GM12875 (cell line): ENCODE results near the gene ATP2B1.
"Not testable (repeated sequence)": the region's sequence is repeated elsewhere in the genome, so short reads cannot be mapped to it uniquely, and the experiment has no call there.

Source experiments
- H3K4me3 ChIP-seq: one replicate; pipeline ENCODE4 v1.5.1; 2011; ENCODE audit warnings: low read depth, low read length, control low read depth
- CTCF ChIP-seq: IDR thresholded peaks from 2 replicates; pipeline ENCODE4 v1.5.1; 2011; ENCODE audit warnings: low read depth, mild to moderate bottlenecking, control low read depth, inconsistent platforms, low read length, moderate library complexity, borderline replicate concordance; ENCODE audit not compliant: insufficient read depth

The ATP2B1 gene

DNA sequence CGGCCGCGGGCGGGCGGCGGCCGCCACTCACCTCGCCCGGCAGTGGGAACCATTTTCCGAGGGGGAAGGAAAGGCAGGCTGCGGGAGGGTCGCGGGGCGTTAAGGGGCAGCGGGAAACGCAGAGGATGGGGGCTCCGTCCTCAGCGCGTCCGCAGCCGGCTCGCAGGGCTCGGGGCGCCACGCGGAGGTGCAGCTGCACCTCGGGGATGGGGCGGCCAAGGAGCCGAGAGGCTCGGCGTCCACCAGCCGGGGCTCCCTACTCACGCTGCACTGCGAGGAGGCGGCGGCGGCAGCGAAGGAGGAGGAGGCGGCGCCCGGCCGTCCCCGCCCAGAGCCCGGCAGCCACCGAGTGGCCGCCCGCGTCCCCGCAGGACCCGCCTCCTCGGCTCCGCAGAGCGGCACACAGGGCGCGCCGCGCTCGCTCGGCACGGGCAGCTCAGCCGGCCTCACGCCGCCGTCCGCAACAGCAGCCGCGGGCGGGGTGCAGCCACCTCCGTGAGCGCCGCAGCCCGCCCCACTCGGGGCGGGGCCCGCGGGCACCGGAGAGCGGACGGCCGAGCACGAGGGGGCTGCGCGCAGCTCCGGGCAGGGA is at the start of gene ATP2B1:
Gene ATP2B1, minus strand, starts transcription at position 274 of the 592 bp plus-strand sequence. CDS start 52,952 bp downstream, outside the sequence.
- TF ChIP-seq CTCF: peak; percentile 36
- peak within 1 kb of the TSS; percentile 98 for H3K4me3 ChIP-seq

DNA sequence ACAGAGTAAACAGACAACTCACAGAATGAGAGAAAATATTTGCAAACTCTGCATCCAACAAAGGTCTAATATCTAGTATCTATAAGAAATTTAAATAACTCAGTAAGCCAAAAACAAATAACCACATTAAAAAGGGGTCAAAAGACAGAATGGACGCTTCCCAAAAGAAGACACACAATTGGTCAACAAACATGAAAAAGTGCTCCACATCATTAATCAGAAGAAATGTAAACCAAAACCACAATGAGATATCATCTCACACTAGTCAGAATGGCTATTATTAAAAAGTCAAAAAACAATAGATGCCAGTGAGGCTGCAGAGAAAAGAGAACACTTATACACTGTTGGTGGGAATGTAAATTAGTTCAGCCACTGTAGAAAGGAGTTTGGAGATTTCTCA is 49.3 kb upstream of the ATP2B1 start:
- not testable (repeated sequence) for H3K4me3 ChIP-seq

GRCh38 chr12:89756585-89757398 is 48.2 kb upstream of the ATP2B1 start:
- no peak for TF ChIP-seq CTCF

GRCh38 chr12:89756194-89756584 is 47.6 kb upstream of the ATP2B1 start:
- no peak overlapping the region for H3K4me3 ChIP-seq
- no peak for TF ChIP-seq CTCF

More at GRCh38 chr12:89756585-89757398, 48.2 kb upstream of the ATP2B1 start:
- no peak overlapping the region for H3K4me3 ChIP-seq

GRCh38 chr12:89753997-89754396 is 45.4 kb upstream of the ATP2B1 start:
- no peak for TF ChIP-seq CTCF
- no peak overlapping the region for H3K4me3 ChIP-seq

DNA sequence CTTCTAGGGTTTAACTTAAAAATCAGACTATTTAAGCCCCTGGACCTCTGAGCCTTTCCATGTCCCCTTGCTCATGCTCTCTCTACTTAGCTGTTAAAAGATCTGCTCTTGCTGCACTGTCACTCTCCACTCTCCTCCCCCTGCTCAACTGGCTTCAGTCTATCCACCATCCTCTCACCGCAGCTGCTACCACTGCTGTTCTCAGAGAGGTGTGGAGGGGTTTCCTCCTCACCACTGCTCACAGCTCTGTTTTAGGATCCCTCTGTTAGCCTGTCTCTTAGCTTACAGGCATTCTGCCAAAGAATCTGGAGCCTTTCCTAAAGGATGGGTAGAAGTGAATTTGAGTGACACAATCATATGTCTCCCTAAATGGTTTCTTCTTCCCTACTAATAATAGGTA is 43.7 kb upstream of the ATP2B1 start:
- no peak for TF ChIP-seq CTCF
- H3K4me3 ChIP-seq: no peak overlapping the region

- TF ChIP-seq CTCF: no peak
- H3K4me3 ChIP-seq: no peak overlapping the region
These were observed 42.0 kb upstream of the ATP2B1 start for GRCh38 chr12:89750389-89751351.
